Loucy (cell line): ENCODE results near the gene AHRR.
"Not testable (repeated sequence)": the region's sequence is repeated elsewhere in the genome, so short reads cannot be mapped to it uniquely, and the experiment has no call there.

Experiments
- H2AFZ ChIP-seq: fragments of 200-600 bp; sonication (generic); 2 replicates; pipeline ENCODE4 v1.6.0; 2016; ENCODE audit warnings: antibody characterized with exemption, mild to moderate bottlenecking, low read length, moderate library complexity
- H3F3A ChIP-seq: fragments of 200-600 bp; 2 replicates; pipeline ENCODE4 v1.6.0; 2016; ENCODE audit warnings: antibody characterized with exemption, low read depth, mild to moderate bottlenecking
- H3K27me3 ChIP-seq: fragments of 200-600 bp; sonication (generic); 2 replicates; pipeline ENCODE4 v1.6.1; 2014; ENCODE audit warnings: low read length, mild to moderate bottlenecking; ENCODE audit not compliant: insufficient read depth, poor library complexity, severe bottlenecking
- H3K36me3 ChIP-seq: fragments of 200-600 bp; sonication (generic); 2 replicates; pipeline ENCODE4 v1.6.1; 2016; ENCODE audit warnings: low read length; ENCODE audit not compliant: insufficient read depth
- H3K4me1 ChIP-seq: fragments of 200-600 bp; sonication (generic); 2 replicates; pipeline ENCODE4 v1.5.1; 2014; ENCODE audit warnings: low read length, mild to moderate bottlenecking; ENCODE audit not compliant: insufficient read depth, poor library complexity, severe bottlenecking
- H3K4me2 ChIP-seq: fragments of 200-600 bp; sonication (generic); 2 replicates; pipeline ENCODE4 v1.6.0; 2014; ENCODE audit warnings: antibody characterized with exemption, low read length, low read depth, mild to moderate bottlenecking; ENCODE audit not compliant: poor library complexity, severe bottlenecking
- H3K4me3 ChIP-seq: fragments of 200-600 bp; sonication (generic); 2 replicates; pipeline ENCODE4 v1.5.1; 2014; ENCODE audit warnings: low read length, mild to moderate bottlenecking, mixed read lengths; ENCODE audit not compliant: poor library complexity, severe bottlenecking
- H3K79me2 ChIP-seq: fragments of 200-600 bp; sonication (generic); 2 replicates; pipeline ENCODE4 v1.6.1; 2014; ENCODE audit warnings: low read length; ENCODE audit not compliant: insufficient read depth
- H3K9ac ChIP-seq: fragments of 200-600 bp; sonication (generic); 2 replicates; pipeline ENCODE4 v1.6.0; 2014; ENCODE audit warnings: mild to moderate bottlenecking, low read depth, low read length, moderate library complexity; ENCODE audit not compliant: poor library complexity, severe bottlenecking
- H3K9me2 ChIP-seq: fragments of 200-600 bp; sonication (generic); replicated peaks from 2 replicates; pipeline ENCODE4 v1.6.1; 2016; ENCODE audit warnings: low read depth, low read length, mixed read lengths
- H3K9me3 ChIP-seq: fragments of 200-600 bp; sonication (generic); 2 replicates; pipeline ENCODE4 v1.6.1; 2014; ENCODE audit warnings: mild to moderate bottlenecking, antibody characterized with exemption, low read length, low read depth; ENCODE audit not compliant: insufficient read depth
- H4K20me1 ChIP-seq: fragments of 200-600 bp; sonication (generic); 2 replicates; pipeline ENCODE4 v1.6.0; 2014; ENCODE audit warnings: antibody characterized with exemption, low read length, mild to moderate bottlenecking; ENCODE audit not compliant: insufficient read depth, poor library complexity, severe bottlenecking
- CTCF ChIP-seq: fragments of 200-600 bp; sonication (generic); conservative IDR thresholded peaks from 2 replicates; pipeline ENCODE4 v1.5.1; 2014; ENCODE audit warnings: mild to moderate bottlenecking, antibody characterized with exemption, low read length
- EZH2phosphoT487 ChIP-seq: fragments of 200-600 bp; IDR thresholded peaks from 2 replicates; pipeline ENCODE4 v1.6.1; 2018; ENCODE audit warnings: antibody characterized with exemption, mild to moderate bottlenecking, moderate library complexity, borderline replicate concordance

The AHRR gene

GRCh38 chr5:472656-473550 lies 151.4 kb downstream of the AHRR start:
- Histone ChIP-seq H3K4me1 (peaks cover 20% of the 10 kb centered on the region), H3K4me2 (peak overlapping the region; percentile 97), H3K36me3 (no peaks in the 10 kb centered on the region), H3K4me3 (peak overlapping the region; percentile 96), H4K20me1 (peaks cover 13% of the 10 kb centered on the region), H3K79me2 (peaks cover 33% of the 10 kb centered on the region), H3K9ac (peak overlapping the region; percentile 98), H3K27me3 (peaks cover 6% of the 10 kb centered on the region), H3K9me3 (no peaks in the 10 kb centered on the region), H3K9me2 (no peaks in the 10 kb centered on the region), H3F3A (no peaks in the 10 kb centered on the region), H2AFZ (peak overlapping the region; percentile 87)
- TF ChIP-seq EZH2phosphoT487 = no peak

- no peaks in the 10 kb centered on the region for H3K9me3 ChIP-seq
- peak overlapping the region; percentile 96 for H3K4me3 ChIP-seq
- no peaks in the 10 kb centered on the region for H3F3A ChIP-seq
- H3K4me1 ChIP-seq = peaks cover 20% of the 10 kb centered on the region
- peak overlapping the region; percentile 97 for H3K4me2 ChIP-seq
- no peaks in the 10 kb centered on the region for H3K9me2 ChIP-seq
- H2AFZ ChIP-seq = peak overlapping the region; percentile 87
- H3K9ac ChIP-seq = peak overlapping the region; percentile 91
- TF ChIP-seq CTCF (no peak), EZH2phosphoT487 (no peak)
- H3K27me3 ChIP-seq = peaks cover 6% of the 10 kb centered on the region
- peaks cover 33% of the 10 kb centered on the region for H3K79me2 ChIP-seq
- H3K36me3 ChIP-seq = no peaks in the 10 kb centered on the region
- peaks cover 13% of the 10 kb centered on the region for H4K20me1 ChIP-seq
These were observed 152.2 kb downstream of the AHRR start for GRCh38 chr5:473551-474192.

GRCh38 chr5:474232-474839 lies 152.8 kb downstream of the AHRR start:
- H3K36me3 ChIP-seq, H3K9me2 ChIP-seq, H2AFZ ChIP-seq, H3F3A ChIP-seq, H3K27me3 ChIP-seq, H3K9me3 ChIP-seq: not testable (repeated sequence)
- H3K4me3 ChIP-seq = peak overlapping the region; percentile 96
- H3K4me1 ChIP-seq = peaks cover 20% of the 10 kb centered on the region
- H4K20me1 ChIP-seq = peaks cover 13% of the 10 kb centered on the region
- peaks cover 33% of the 10 kb centered on the region for H3K79me2 ChIP-seq
- peak overlapping the region; percentile 97 for H3K4me2 ChIP-seq
- H3K9ac ChIP-seq = peak overlapping the region; percentile 91
